GM21737 (cell line): ENCODE measurements around the gene CREB5.

Experiments used
- ATAC-seq: cut with Tn5 transposase; IDR thresholded peaks from one replicate; pipeline ENCODE4 v1.9.1; 2021; ENCODE audit warnings: mild to moderate bottlenecking, moderate library complexity; ENCODE audit not compliant: unreplicated experiment

CREB5 gene

GRCh38 chr7:28729281-28729680, 317.0 kb downstream of the CREB5 start:
- no peak for ATAC-seq

DNA sequence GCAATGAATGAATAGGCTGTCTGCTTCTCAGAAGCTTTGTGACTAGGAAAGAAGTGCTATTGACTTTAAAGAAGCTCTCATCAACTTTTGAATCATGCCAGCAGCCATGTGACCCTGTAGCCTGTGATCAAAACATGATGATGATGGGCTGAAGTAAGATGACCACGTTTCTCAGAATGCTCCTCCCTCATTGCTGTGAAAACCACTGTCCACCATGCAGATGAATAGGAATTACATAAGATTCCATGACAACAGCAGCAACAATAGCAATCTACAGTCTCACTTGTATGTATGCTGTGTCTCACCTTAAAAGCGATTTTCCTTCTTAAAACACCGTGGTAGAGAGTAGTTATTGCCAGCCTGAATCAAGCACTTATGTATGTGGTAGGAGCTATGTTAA, 317.4 kb downstream of the CREB5 start:
- ATAC-seq = no peak

DNA sequence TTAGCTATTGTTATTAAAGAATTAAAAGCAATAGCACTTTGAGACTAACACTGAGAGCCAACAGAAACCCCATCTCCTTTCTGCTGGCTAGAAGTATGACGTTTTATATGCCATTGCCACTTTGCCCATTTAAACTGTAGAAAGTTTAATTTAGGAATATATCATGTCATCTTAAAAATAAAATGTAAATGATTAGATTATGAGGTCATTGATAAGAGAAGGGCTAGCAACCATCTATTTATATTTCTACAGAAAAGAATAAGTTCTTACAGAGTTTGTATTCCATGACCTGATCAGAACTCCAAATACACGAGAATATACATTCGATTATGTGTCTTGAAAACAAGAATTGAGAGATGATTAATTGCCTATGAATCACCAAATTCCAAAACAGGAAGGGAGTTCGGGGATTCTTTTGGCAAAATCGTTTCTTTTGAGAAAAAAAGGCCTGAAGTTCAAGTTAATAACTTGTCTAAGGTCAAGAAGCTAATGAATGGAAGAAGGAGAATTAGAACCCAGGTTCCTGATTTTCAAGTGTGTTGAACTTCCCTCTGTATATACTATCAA, 318.9 kb downstream of the CREB5 start:
- ATAC-seq = no peak

DNA sequence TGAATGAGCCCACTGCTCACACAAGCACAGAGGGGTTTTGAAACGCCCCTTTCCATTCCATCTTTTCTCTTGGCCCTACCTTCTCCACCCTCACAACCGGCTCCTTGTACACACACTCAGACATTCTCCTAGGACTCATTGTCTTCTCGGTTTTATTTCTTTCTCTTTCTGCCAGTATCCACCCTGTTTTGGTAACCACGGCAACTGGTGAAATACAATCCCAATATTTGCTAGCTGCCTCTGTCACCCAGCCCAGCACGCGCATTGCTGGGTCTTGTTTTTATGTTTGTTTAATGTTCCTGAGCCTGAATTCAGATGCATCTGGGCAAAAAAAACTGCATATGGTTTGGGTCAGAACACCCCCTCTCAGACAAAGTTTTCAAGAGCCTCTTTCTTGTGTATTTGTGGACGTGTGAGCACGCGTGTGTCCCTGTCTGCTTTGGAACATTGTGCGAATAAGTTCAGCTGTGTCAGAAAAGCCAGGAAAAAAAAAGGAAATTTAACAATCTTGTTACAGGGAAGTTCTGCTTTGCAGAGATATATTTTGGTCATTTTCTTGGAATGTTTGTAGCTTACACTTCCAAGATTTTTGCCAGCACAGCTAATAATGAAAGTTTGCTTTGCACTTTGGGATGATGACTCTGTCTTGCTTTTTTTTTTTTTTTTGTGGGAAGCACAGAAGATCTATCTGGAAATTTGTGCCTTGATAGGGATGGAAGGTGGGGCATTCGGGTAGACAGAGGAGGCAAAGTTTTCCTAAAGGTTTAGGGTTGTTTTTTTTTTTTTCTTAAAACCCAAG, 320.0 kb downstream of the CREB5 start:
- ATAC-seq = no peak

DNA sequence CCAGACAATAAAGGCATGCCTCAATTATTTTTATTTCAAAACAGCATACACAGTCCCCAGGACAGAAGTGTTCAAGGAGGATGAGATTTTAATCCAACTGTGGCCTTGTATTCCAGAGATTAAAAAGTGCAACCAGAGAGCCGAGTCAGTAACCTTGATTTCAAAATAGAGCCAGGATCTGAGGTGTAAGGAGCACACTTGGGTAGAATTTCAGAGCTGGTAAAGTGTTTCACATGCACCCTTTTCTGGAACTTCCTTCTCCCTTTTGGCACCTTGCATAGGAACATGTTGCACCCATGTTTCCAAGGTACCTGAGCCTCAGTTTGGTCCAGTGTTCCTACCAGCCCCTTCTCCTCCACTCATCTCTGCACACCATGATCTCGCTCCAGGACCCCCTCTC, 320.7 kb downstream of the CREB5 start:
- no peak for ATAC-seq

DNA sequence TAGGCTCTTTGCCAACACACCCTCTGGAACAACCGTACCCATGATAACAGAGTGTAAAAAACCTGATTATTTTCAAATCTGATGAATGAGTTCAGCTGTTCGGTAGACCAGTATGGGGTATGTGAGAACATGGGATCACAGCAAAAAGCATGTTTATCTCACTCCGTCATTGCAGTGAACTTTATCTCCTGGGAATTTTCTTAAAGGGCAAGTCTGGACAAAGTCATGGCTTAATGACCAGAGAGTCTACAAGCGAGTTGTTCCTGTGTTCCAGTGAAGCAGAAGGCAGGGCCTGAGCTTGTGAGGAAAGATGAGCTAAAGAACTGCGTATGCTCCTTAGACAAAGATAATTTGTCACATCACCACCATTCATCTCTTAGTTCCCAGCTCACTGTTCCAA, 326.1 kb downstream of the CREB5 start:
- no peak for ATAC-seq

- ATAC-seq = no peak
These were observed 326.8 kb downstream of the CREB5 start for GRCh38 chr7:28739128-28739527.

DNA sequence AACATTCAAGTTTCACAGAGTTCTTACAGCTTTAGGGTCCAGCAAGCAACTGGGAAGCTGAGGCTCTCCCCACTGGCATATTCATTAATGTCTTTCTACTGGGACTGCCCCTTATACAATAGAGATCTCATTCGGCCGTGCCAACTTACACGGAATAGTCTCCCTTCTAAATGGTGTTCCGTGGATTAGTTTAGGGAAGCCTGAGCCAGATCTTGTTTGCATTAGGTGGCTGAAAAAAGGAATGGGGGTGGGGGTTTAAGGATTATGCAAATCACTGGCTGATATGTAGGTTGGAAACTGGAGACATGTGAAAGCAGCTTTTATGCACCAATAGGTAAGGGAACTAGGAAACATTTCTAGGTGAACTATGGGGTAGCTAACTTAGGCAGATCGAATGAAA, 327.5 kb downstream of the CREB5 start:
- ATAC-seq = no peak

- no peak for ATAC-seq
These were observed 332.6 kb downstream of the CREB5 start for GRCh38 chr7:28744951-28745350.

DNA sequence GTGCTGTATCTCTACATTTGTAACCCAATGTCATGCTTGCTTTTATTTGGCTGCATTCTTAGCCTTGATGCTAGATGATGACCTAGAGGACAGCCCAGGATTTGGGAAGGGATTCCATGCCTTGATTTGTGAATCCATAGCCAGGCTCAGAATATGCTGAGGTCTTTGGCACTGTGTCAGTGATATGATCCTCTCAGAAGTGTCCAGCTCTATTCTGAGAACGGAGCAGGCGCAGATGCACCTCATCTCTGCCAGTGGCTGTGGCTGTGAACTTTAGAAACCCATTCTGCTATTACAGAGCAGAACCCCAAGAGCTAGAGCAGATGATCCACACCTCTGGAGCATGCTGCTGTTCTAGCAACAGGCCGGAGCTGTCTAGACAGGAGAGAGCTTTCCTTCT, 333.0 kb downstream of the CREB5 start:
- no peak for ATAC-seq

DNA sequence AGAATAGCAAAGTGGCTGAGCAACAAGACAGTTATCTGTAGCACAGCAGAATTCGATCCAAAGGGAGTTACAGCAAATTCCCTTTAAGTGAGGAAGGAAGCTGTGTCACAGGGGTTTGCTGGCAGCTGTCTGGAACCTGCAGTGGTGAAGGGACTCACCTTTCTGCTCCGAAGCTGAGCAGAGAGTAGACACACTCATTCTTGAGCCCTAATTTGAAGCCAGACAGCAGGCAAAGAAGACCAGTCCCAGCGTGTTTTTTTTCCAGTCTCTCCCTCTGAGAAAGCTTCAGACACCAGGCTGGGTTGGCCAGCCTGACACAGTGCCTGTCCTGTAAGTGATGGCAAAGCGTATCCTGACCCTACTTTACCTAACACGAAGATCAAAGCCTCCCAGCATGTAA, 335.1 kb downstream of the CREB5 start:
- ATAC-seq = no peak

DNA sequence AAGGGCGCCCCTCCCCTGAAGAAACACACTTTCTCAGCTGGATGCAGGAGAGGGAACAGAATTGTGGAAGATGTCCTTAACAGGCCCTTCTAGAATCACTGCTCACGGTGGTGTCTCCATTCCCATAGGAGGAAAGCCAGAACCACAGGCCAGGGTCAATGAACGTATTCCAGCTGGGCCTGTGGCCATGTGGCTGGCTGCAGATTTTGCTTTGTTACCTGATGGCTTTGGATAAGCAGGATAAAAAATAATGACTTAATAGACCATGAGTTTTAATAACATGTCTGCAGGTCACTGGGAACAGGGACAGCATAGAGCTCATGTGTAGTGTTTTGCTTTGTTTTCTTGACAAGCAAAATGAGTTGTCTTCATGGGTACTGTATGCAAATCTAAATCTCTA, 335.5 kb downstream of the CREB5 start:
- ATAC-seq = no peak

DNA sequence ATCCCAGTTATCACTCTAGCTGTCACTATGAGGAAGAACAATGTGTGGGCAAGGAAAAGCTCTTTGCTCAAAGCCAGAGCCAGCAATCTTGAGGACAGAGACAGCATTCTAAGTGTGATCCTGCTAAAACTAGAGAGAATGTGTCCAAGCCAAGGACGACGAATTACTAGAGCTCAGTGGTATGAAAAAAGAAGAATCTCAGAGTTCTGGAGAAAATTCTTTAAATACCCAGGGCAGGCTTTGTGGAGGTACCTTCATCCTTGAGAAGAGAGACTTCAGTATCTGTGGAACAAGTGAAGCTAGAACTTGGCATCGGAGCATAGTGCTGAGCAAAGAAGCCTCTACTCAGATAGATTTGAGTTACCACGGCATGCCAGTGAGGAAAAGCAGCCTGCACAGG, 336.0 kb downstream of the CREB5 start:
- no peak for ATAC-seq

- no peak for ATAC-seq
These were observed 336.7 kb downstream of the CREB5 start for GRCh38 chr7:28748933-28749584.

GRCh38 chr7:28749638-28750037, 337.3 kb downstream of the CREB5 start:
- ATAC-seq = no peak

GRCh38 chr7:28750981-28751380, 338.7 kb downstream of the CREB5 start:
- ATAC-seq = no peak

DNA sequence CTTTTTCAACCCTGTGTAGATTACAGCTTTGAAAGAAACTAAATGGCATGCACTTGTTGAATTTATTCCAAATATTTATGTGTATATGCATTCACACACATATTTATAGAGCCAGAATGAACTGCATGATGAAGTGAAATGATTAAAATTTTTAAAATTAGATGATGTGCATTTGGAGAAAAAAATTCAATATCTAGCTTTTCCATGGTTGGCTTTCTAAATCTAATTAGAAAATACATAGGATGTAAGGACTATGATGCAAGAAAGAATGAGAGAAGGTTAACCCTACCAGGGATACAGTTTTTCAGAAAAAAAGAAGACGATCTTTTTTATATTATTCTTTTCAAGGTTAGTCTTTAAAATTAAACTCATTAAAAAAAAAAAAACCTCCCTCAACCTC, 341.3 kb downstream of the CREB5 start:
- ATAC-seq = no peak

- no peak for ATAC-seq
These were observed 341.7 kb downstream of the CREB5 start for GRCh38 chr7:28754027-28754426.

GRCh38 chr7:28754447-28754846, 342.1 kb downstream of the CREB5 start:
- no peak for ATAC-seq

DNA sequence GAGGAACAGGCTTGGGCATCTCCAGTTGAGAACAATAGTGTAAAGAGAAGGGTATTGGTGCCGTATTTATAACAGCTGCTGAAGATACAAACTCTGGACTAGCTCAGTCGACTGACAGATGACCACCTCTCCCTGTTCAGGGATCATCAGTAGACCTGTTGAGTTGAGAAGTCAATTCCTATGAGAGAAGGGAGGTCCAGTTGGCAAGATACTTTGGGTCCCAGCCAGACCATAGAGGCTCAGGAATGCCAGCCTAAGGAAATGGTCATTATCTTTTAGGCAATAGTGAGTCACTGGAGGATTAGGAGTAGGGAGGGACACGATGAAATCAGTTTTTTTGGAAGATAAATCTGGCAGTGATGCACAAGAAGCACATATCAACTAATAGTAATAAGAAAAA, 342.9 kb downstream of the CREB5 start:
- ATAC-seq = no peak

- ATAC-seq = no peak
These were observed 345.9 kb downstream of the CREB5 start for GRCh38 chr7:28758186-28758585.

DNA sequence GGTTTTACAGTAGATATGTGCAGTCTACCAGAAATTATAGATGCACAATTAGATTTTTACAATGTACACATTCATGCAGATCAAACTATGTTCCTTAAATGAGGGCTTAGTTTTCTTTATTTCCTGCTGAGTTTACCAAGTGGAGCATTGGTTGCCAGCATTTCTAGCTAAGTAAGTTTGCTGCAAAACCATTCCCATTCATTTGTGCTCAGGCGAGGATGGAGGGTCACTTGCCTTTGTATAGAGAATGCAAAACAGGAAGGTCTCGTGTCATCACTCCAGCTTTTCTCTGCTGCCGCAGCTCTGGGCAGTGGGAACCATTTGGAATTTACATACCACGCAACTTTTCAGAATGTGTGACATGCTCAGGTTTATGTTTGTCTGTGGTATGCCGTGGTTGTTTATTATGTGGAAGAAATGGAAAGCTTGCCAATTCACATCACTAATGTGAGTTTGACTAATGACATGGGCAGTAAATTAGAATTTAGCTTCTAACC, 347.2 kb downstream of the CREB5 start:
- no peak for ATAC-seq
